ENCODE data around the gene GAA. TPM values are rescaled to one million over a fixed set of nuclear protein-coding genes. Genes with fewer than 3 reads are reported as not detected.

GAA gene
- total RNA-seq, 3 donors from 2014 or later (not counting 1 experiment from before 2014, with no cell fraction given) = 28.5 to 35.8 (median 32.9) TPM

GRCh38 chr17:80097127-80097621 lies 4.2 kb upstream of the GAA start:
- intact Hi-C loops (cut with micrococcal nuclease) = loop anchor here (10.0 kb wide), 1 partner anchor 158 kb away; no protein-coding TSS in a partner anchor
- ATAC-seq = no peak
- no peak overlapping the region for H3K4me3 Mint-ChIP-seq

GRCh38 chr17:80097844-80098691 lies 3.3 kb upstream of the GAA start:
- no peaks in the 10 kb centered on the region for H3K36me3 ChIP-seq (ENCODE audit: control insufficient read depth, insufficient read depth, low read length)
- ATAC-seq = no peak
- H3K27ac ChIP-seq (ENCODE audit: low read length) = no peak overlapping the region
- no peaks in the 10 kb centered on the region for H3K9me3 ChIP-seq (ENCODE audit: control insufficient read depth, insufficient read depth, low read length)
- no peaks in the 10 kb centered on the region for H3K27me3 ChIP-seq (ENCODE audit: control insufficient read depth, insufficient read depth, low read length)
- WGBS (ENCODE audit: insufficient coverage) = 90% methylated on average over 23 of the region's 23 CpGs
- peak overlapping the region; percentile 45 for H3K4me3 Mint-ChIP-seq
- intact Hi-C loops (cut with micrococcal nuclease) = loop anchor here (10.0 kb wide), 1 partner anchor 157 kb away; no protein-coding TSS in a partner anchor
- no peak for DNase-seq
- peaks cover 9 to 14% of the 10 kb centered on the region in 2 donors for H3K4me1 Mint-ChIP-seq
- no peak for TF ChIP-seq CTCF (IDR thresholded peaks at IDR 0.05)
- no peaks in the 10 kb centered on the region for H3K36me3 Mint-ChIP-seq
- no peak overlapping the region for H3K27ac Mint-ChIP-seq
- peaks cover 20% of the 10 kb centered on the region for H3K4me1 ChIP-seq (ENCODE audit: control insufficient read depth, insufficient read depth, low read length)
- H3K4me3 ChIP-seq (ENCODE audit: low read length) = no peak overlapping the region
- no peaks in the 10 kb centered on the region for H3K9me3 Mint-ChIP-seq
- H3K27me3 Mint-ChIP-seq (ENCODE audit: low read depth in 2 of 2) = peaks cover 0 to 3% of the 10 kb centered on the region in 2 donors

More at GRCh38 chr17:80097127-80097621, 4.2 kb upstream of the GAA start:
- no peaks in the 10 kb centered on the region for H3K27me3 ChIP-seq (ENCODE audit: control insufficient read depth, insufficient read depth, low read length)
- H3K4me1 ChIP-seq (ENCODE audit: control insufficient read depth, insufficient read depth, low read length) = peaks cover 17% of the 10 kb centered on the region
- 90% methylated on average over 17 of the region's 17 CpGs for WGBS (ENCODE audit: insufficient coverage)
- no peak overlapping the region for H3K27ac ChIP-seq (ENCODE audit: low read length)
- no peak overlapping the region for H3K4me3 ChIP-seq (ENCODE audit: low read length)
- Mint-ChIP-seq H3K36me3 (no peaks in the 10 kb centered on the region), H3K4me1 (peaks cover 8 to 9% of the 10 kb centered on the region in 2 donors), H3K27me3 (ENCODE audit: low read depth in 2 of 2) (peaks cover 0 to 3% of the 10 kb centered on the region in 2 donors), H3K9me3 (no peaks in the 10 kb centered on the region), H3K27ac (no peak overlapping the region)
- no peaks in the 10 kb centered on the region for H3K36me3 ChIP-seq (ENCODE audit: control insufficient read depth, insufficient read depth, low read length)
- no peak for TF ChIP-seq CTCF (IDR thresholded peaks at IDR 0.05)
- no peak for DNase-seq
- H3K9me3 ChIP-seq (ENCODE audit: control insufficient read depth, insufficient read depth, low read length) = no peaks in the 10 kb centered on the region

GRCh38 chr17:80099291-80100034 lies 1.9 kb upstream of the GAA start:
- Mint-ChIP-seq H3K4me3 (peak overlapping the region; percentile 35), H3K9me3 (no peaks in the 10 kb centered on the region), H3K4me1 (peaks cover 15 to 19% of the 10 kb centered on the region in 2 donors), H3K36me3 (no peaks in the 10 kb centered on the region), H3K27ac (no peak overlapping the region), H3K27me3 (ENCODE audit: low read depth in 2 of 2) (peaks cover 0 to 3% of the 10 kb centered on the region in 2 donors)
- intact Hi-C loops (cut with micrococcal nuclease) = loop anchor here (10.0 kb wide), 1 partner anchor 155 kb away; no protein-coding TSS in a partner anchor
- Histone ChIP-seq H3K4me1 (ENCODE audit: control insufficient read depth, insufficient read depth, low read length) (peaks cover 20% of the 10 kb centered on the region), H3K4me3 (ENCODE audit: low read length) (no peak overlapping the region), H3K27me3 (ENCODE audit: control insufficient read depth, insufficient read depth, low read length) (no peaks in the 10 kb centered on the region), H3K27ac (ENCODE audit: low read length) (no peak overlapping the region), H3K36me3 (ENCODE audit: control insufficient read depth, insufficient read depth, low read length) (no peaks in the 10 kb centered on the region), H3K9me3 (ENCODE audit: control insufficient read depth, insufficient read depth, low read length) (no peaks in the 10 kb centered on the region)
- no peak for TF ChIP-seq CTCF (IDR thresholded peaks at IDR 0.05)
- WGBS (ENCODE audit: insufficient coverage) = 92% methylated on average over 27 of the region's 27 CpGs
- no peak for DNase-seq
- ATAC-seq = no peak

Data from natural killer cell (primary cell).